CD4-positive, alpha-beta T cell treated with Interleukin-10 for 1 hour (primary cell): ENCODE measurements around the gene SAE1.
"Not testable (repeated sequence)": the region's sequence is repeated elsewhere in the genome, so short reads cannot be mapped to it uniquely, and the experiment has no call there.

Experiments
- DNase-seq: peaks from one replicate; pipeline ENCODE4 v3.0.0-alpha.2; 2020

The SAE1 gene

GRCh38 chr19:47243364-47243775, 112.7 kb downstream of the SAE1 start:
- DNase-seq: no peak

GRCh38 chr19:47243776-47244547, 113.3 kb downstream of the SAE1 start:
- peak; percentile 94 for DNase-seq

- peak; percentile 82 for DNase-seq
These were observed 116.8 kb downstream of the SAE1 start for GRCh38 chr19:47247308-47247990.

GRCh38 chr19:47253016-47253415, 122.4 kb downstream of the SAE1 start:
- DNase-seq: not testable (repeated sequence)

GRCh38 chr19:47253467-47253881, 122.8 kb downstream of the SAE1 start:
- no peak for DNase-seq

- no peak for DNase-seq
These were observed 123.3 kb downstream of the SAE1 start for GRCh38 chr19:47253970-47254369.

GRCh38 chr19:47255879-47256692, 125.5 kb downstream of the SAE1 start, which contains the start of gene CCDC9:
TSS of gene CCDC9 (plus strand) at chr19:47256525. CDS start at chr19:47258401, 1,876 bp downstream.
- DNase-seq: peak; percentile 95

- DNase-seq: peak; percentile 99
These were observed 126.2 kb downstream of the SAE1 start for GRCh38 chr19:47256693-47257410.

- DNase-seq: no peak
These were observed 127.0 kb downstream of the SAE1 start for GRCh38 chr19:47257411-47258169.

GRCh38 chr19:47258434-47258833, 127.8 kb downstream of the SAE1 start:
- DNase-seq: no peak

- no peak for DNase-seq
These were observed 128.4 kb downstream of the SAE1 start for GRCh38 chr19:47258895-47259555.
